HEK293T (cell line): Measurements from ENCODE around the gene CABP2.

Source experiments
- ELF4 ChIP-seq: fragments of 450-650 bp; IDR thresholded peaks from 2 replicates; pipeline ENCODE4 v1.6.1; 2017; ENCODE audit warnings: antibody characterized with exemption
- FOXA1 ChIP-seq: fragments of 450-650 bp; IDR thresholded peaks from 2 replicates; pipeline ENCODE4 v1.6.1; 2016; ENCODE audit warnings: mild to moderate bottlenecking
- L3MBTL2 ChIP-seq: fragments of 450-650 bp; conservative IDR thresholded peaks from 2 replicates; pipeline ENCODE4 v1.6.1; 2016; ENCODE audit warnings: mild to moderate bottlenecking
- LEF1 ChIP-seq: fragments of 450-650 bp; IDR thresholded peaks from 2 replicates; pipeline ENCODE4 v1.6.1; 2017; ENCODE audit warnings: mild to moderate bottlenecking, borderline replicate concordance
- SP1 ChIP-seq: fragments of 450-650 bp; IDR thresholded peaks from 2 replicates; pipeline ENCODE4 v1.6.1; 2017
- SUZ12 ChIP-seq: fragments of 450-650 bp; IDR thresholded peaks from 2 replicates; pipeline ENCODE4 v1.6.1; 2016; ENCODE audit warnings: mild to moderate bottlenecking
- TARDBP ChIP-seq: fragments of 450-650 bp; IDR thresholded peaks from 2 replicates; pipeline ENCODE4 v1.6.1; 2016
- ZNF384 ChIP-seq: fragments of 450-650 bp; IDR thresholded peaks from 2 replicates; pipeline ENCODE4 v1.6.1; 2016

DNA sequence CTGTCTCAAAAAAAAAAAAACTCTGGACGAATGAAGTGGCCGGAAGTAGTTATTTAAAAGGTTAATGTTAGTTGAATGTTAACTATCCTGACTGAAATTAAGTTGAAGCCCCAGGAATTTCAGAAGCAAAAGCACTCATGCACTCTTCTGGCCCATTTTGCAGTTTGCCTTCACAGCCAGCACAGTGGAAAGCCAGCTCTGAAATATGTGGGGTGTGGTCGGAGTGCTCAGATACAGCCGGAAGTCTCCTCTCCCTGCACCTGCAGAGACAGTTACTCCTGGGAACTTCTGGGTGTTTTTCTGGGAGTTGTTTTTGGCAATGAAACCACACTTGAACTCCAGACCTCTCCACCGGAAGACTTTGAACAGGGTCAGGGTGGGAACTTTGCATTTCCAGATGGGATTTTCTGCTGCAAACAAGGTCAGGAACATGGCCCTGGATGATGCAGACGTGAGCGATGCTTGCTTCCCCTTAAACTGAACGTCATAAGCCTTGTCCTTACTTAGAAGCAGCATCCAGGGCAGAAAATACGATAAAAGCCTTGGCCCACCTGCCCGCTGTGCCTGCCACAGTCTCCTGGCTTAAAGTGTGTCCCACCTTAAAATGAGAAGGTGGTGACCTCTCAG, 21.5 kb upstream of the CABP2 start:
- TF ChIP-seq L3MBTL2 (no peak), TARDBP (no peak), SUZ12 (no peak), ZNF384 (no peak), ELF4 (no peak), SP1 (no peak), LEF1 (no peak), FOXA1 (no peak)
